SK-N-SH (cell line): ENCODE data around the gene TNFAIP1. TPM values are rescaled to one million over a fixed set of nuclear protein-coding genes. Genes with fewer than 3 reads are reported as not detected.

Experiments
- CTCF ChIA-PET: fragments of 300-600, 350-600 bp; formaldehyde crosslinking; extraction: SDS; loops from one replicate; lab custom pipeline; 2021; lab: Yijun Ruan, JAX
- POLR2A ChIA-PET: fragments of 350-600 bp; sonication (Branson Sonifier 250); formaldehyde crosslinking; extraction: SDS; loops from one replicate; lab custom pipeline; 2020; ENCODE audit warnings: antibody characterized with exemption, inconsistent platforms; lab: Yijun Ruan, JAX
- DNase-seq: peaks from one replicate; pipeline ENCODE4 v3.0.0; 2012
- H2AFZ ChIP-seq: fragments of 200-600 bp; sonication (generic); 2 replicates; pipeline ENCODE4 v1.8.1; 2016; ENCODE audit warnings: antibody characterized with exemption, mild to moderate bottlenecking, low read depth
- H3F3A ChIP-seq: fragments of 200-600 bp; sonication (generic); replicated peaks from 2 replicates; pipeline ENCODE3; 2016; ENCODE audit warnings: antibody characterized with exemption, mild to moderate bottlenecking; ENCODE audit not compliant: insufficient read depth
- H3K27ac ChIP-seq, 2 experiments: fragments of 200-500 bp in 1 of 2; fragments of 200-600 bp in 1 of 2; sonication (Bioruptor generic) in 1 of 2; sonication (generic), shearing (Covaris generic) in 1 of 2; 2 replicates each; pipeline versions ENCODE4 v1.5.1 to v1.6.1; 2014 to 2016; ENCODE audit warnings: low read depth in 2 of 2, inconsistent platforms in 1 of 2, low read length in 1 of 2, mild to moderate bottlenecking in 1 of 2, mixed read lengths in 1 of 2
- H3K27me3 ChIP-seq: fragments of 200-600 bp; sonication (generic), shearing (Covaris generic); 2 replicates; pipeline ENCODE4 v1.6.1; 2016; ENCODE audit warnings: mixed run types; ENCODE audit not compliant: insufficient read depth
- H3K36me3 ChIP-seq, 2 experiments: fragments of 200-500 bp in 1 of 2; fragments of 200-600 bp in 1 of 2; sonication (Bioruptor generic) in 1 of 2; sonication (generic) in 1 of 2; replicated peaks in 1 of 2; 2 replicates each; pipeline versions ENCODE3 to v1.5.1; 2014 to 2016; ENCODE audit warnings: low read length in 1 of 2, mild to moderate bottlenecking in 1 of 2; ENCODE audit not compliant: insufficient read depth in 2 of 2, control insufficient read depth in 1 of 2
- H3K4me1 ChIP-seq, 2 experiments: fragments of 200-500 bp in 1 of 2; fragments of 200-600 bp in 1 of 2; sonication (Bioruptor generic) in 1 of 2; sonication (generic), shearing (Covaris generic) in 1 of 2; 2 replicates each; pipeline versions ENCODE4 v1.5.1 to v1.6.1; 2014 to 2016; ENCODE audit warnings: low read depth in 1 of 2, low read length in 1 of 2, mixed run types in 1 of 2; ENCODE audit not compliant: insufficient read depth in 2 of 2, control insufficient read depth in 1 of 2
- H3K4me2 ChIP-seq: fragments of 200-600 bp; sonication (generic), shearing (Covaris generic); 2 replicates; pipeline ENCODE4 v1.6.1; 2017; ENCODE audit warnings: mixed run types
- H3K4me3 ChIP-seq, 2 experiments: fragments of 200-500 bp in 1 of 2; fragments of 200-600 bp in 1 of 2; sonication (Bioruptor generic) in 1 of 2; sonication (generic), shearing (Covaris generic) in 1 of 2; 2 replicates each; pipeline versions ENCODE4 v1.5.1 to v1.8.1; 2014 to 2016; ENCODE audit warnings: low read depth in 2 of 2, inconsistent platforms in 1 of 2, low read length in 1 of 2, mild to moderate bottlenecking in 1 of 2, mixed read lengths in 1 of 2, moderate library complexity in 1 of 2
- H3K79me2 ChIP-seq: fragments of 200-600 bp; sonication (generic); 2 replicates; pipeline ENCODE4 v1.8.1; 2017; ENCODE audit warnings: mild to moderate bottlenecking; ENCODE audit not compliant: insufficient read depth
- H3K9ac ChIP-seq: fragments of 200-600 bp; sonication (generic); 2 replicates; pipeline ENCODE4 v1.6.1; 2017; ENCODE audit warnings: mixed run types
- H3K9me2 ChIP-seq: fragments of 200-600 bp; sonication (generic); 2 replicates; pipeline ENCODE4 v1.6.1; 2017; ENCODE audit warnings: mixed run types
- H3K9me3 ChIP-seq: fragments of 200-600 bp; sonication (generic); 2 replicates; pipeline ENCODE4 v1.6.1; 2017; ENCODE audit warnings: mixed run types, mild to moderate bottlenecking, moderate library complexity
- H4K20me1 ChIP-seq: fragments of 200-600 bp; sonication (generic); 2 replicates; pipeline ENCODE4 v1.6.1; 2017; ENCODE audit warnings: mild to moderate bottlenecking, mixed run types; ENCODE audit not compliant: insufficient read depth
- CHD2 ChIP-seq: fragments of 150-350 bp; IDR thresholded peaks from 2 replicates; pipeline ENCODE4 v1.6.1; 2018; ENCODE audit warnings: low read length; ENCODE audit not compliant: partially characterized antibody
- CTCF ChIP-seq: fragments of 200-600 bp; sonication (generic); IDR thresholded peaks from 2 replicates; pipeline ENCODE4 v1.6.1; 2017; ENCODE audit warnings: antibody characterized with exemption, mild to moderate bottlenecking, moderate library complexity
- EZH2phosphoT487 ChIP-seq: fragments of 200-600 bp; sonication (generic); IDR thresholded peaks from 2 replicates; pipeline ENCODE4 v1.6.1; 2017; ENCODE audit warnings: low read depth, mixed run types, mild to moderate bottlenecking, antibody characterized with exemption, moderate library complexity, borderline replicate concordance
- FOXM1 ChIP-seq: IDR thresholded peaks from 2 replicates; pipeline ENCODE4 v1.4.0; 2012; ENCODE audit warnings: low read depth, mild to moderate bottlenecking
- GATA2 ChIP-seq: sonication (generic); formaldehyde crosslinking; IDR thresholded peaks from 2 replicates; pipeline ENCODE4 v1.5.0; 2020; ENCODE audit warnings: mild to moderate bottlenecking, missing genetic modification reagents
- IRF3 ChIP-seq: fragments of 150-350 bp; IDR thresholded peaks from 2 replicates; pipeline ENCODE4 v1.6.1; 2016; ENCODE audit warnings: mild to moderate bottlenecking, low read depth, low read length
- JUND ChIP-seq: IDR thresholded peaks from 2 replicates; pipeline ENCODE4 v1.4.0; 2012
- MXI1 ChIP-seq: IDR thresholded peaks from 2 replicates; pipeline ENCODE4 v1.6.1; 2012; ENCODE audit warnings: mild to moderate bottlenecking, low read depth, low read length, improper control_type of control experiment
- NRF1 ChIP-seq: IDR thresholded peaks from 2 replicates; pipeline ENCODE4 v1.6.1; 2012; ENCODE audit warnings: low read depth, mild to moderate bottlenecking, low read length
- PBX3 ChIP-seq: IDR thresholded peaks from 2 replicates; pipeline ENCODE4; 2012
- REST ChIP-seq: IDR thresholded peaks from 2 replicates; pipeline ENCODE4 v1.6.1; 2012; ENCODE audit warnings: mild to moderate bottlenecking, low read depth, low read length, moderate library complexity
- RXRA ChIP-seq: IDR thresholded peaks from 2 replicates; pipeline ENCODE4 v1.4.0; 2012; ENCODE audit warnings: low read depth, mild to moderate bottlenecking, borderline replicate concordance
- USF1 ChIP-seq: IDR thresholded peaks from 2 replicates; pipeline ENCODE4 v1.4.0; 2012; ENCODE audit warnings: low read depth, borderline replicate concordance
- YY1 ChIP-seq: IDR thresholded peaks from 2 replicates; pipeline ENCODE4 v1.4.0; 2012; ENCODE audit warnings: low read depth, mild to moderate bottlenecking
- WGBS: methylation state at CpG from one replicate; pipeline ENCODE4 v1.1.6; 2017; ENCODE audit warnings: low lambda C conversion rate; 5-methylcytosine and 5-hydroxymethylcytosine counted together
- polyA plus RNA-seq, 3 experiments: library from polyadenylated mRNA; depleted of rRNA; stranded (reverse); fragments of >200 nt; gene quantifications; 2 replicates each; pipeline ENCODE4 v1.2.3, GENCODE V29; 2012

TNFAIP1 gene
- polyA plus RNA-seq, 1 of the 3 experiments (the other 2 are of a cell fraction): 52.0 TPM

- ChIA-PET CTCF (interaction anchor here (1.2 to 3.8 kb wide), 2 partner anchors 13 to 15 kb away, joined by 3 to 19 read pairs; no protein-coding TSS in a partner anchor), POLR2A (no interaction called here)
- Histone ChIP-seq H2AFZ (no peak overlapping the region), H3K79me2 (peaks cover 67% of the 10 kb centered on the region), H3K9ac (0 out of 2 replicates have a peak overlapping the region, but pooled peaks have one; percentile 82), H3K27ac (no peak overlapping the region), H4K20me1 (peaks cover 16% of the 10 kb centered on the region; the same call in 1 of the 2 replicates), H3K27me3 (no peaks in the 10 kb centered on the region), H3K9me2 (no peaks in the 10 kb centered on the region), H3F3A (peaks cover 12% of the 10 kb centered on the region), H3K36me3 (peaks cover 17 to 36% of the 10 kb centered on the region in 2 experiments), H3K4me2 (peak overlapping the region; percentile 87), H3K4me1 (peaks cover 11 to 21% of the 10 kb centered on the region in 2 experiments; a peak in 3 of 4 replicates), H3K9me3 (no peaks in the 10 kb centered on the region), H3K4me3 (no peak overlapping the region; a peak in 1 of 4 replicates)
- no peak for DNase-seq
- WGBS: 55% methylated on average over 1 of the region's 1 CpG
- TF ChIP-seq MXI1 (no peak), PBX3 (no peak), NRF1 (no peak), GATA2 (CRISPR knock-in tag) (no peak), IRF3 (no peak), CTCF (no peak), REST (no peak), YY1 (no peak), CHD2 (no peak), USF1 (no peak), FOXM1 (no peak), EZH2phosphoT487 (no peak), JUND (no peak), RXRA (no peak)
Observed at GRCh38 chr17:28333083-28333746, 2.3 kb upstream of the TNFAIP1 start.
